Panc1 (cell line): ENCODE measurements around the gene ZNF660. TPM values are rescaled to one million over a fixed set of nuclear protein-coding genes. Genes with fewer than 3 reads are reported as not detected.
"Not testable (repeated sequence)": the region's sequence is repeated elsewhere in the genome, so short reads cannot be mapped to it uniquely, and the experiment has no call there.

ENCODE experiments used
- ATAC-seq: fragments of 200-7000 bp; cut with Tn5 transposase; 2 replicates; pipeline ENCODE4 v1.9.1; 2020; ENCODE audit warnings: mild to moderate bottlenecking, moderate library complexity
- BruUV-seq: library from RNA; stranded (reverse); fragments of 400-500 nt; replicated peaks from 2 replicates; lab custom pipeline; 2021; lab: Mats Ljungman, UMichigan
- CTCF ChIA-PET: fragments of 300-600 bp; sonication (Branson Sonifier 250); formaldehyde crosslinking; loops from one replicate; lab custom pipeline; 2022; ENCODE audit warnings: antibody characterized with exemption; lab: Charles Lee
- POLR2A ChIA-PET: fragments of 300-600 bp; sonication (Branson Sonifier 250); formaldehyde crosslinking; loops from one replicate; lab custom pipeline; 2022; ENCODE audit warnings: antibody characterized with exemption; lab: Charles Lee
- DNase-seq: peaks from one replicate; pipeline ENCODE4 v3.0.0-alpha.2; 2010; ENCODE audit warnings: low read depth, low spot score
- H3K27ac ChIP-seq: 2 replicates; pipeline ENCODE4 v1.5.1; 2011; ENCODE audit warnings: mild to moderate bottlenecking, low read length, inconsistent platforms
- H3K27me3 ChIP-seq: fragments of 200-500 bp; sonication (Bioruptor generic); 2 replicates; pipeline ENCODE4 v1.6.0; 2014; ENCODE audit warnings: low read length, inconsistent platforms; ENCODE audit not compliant: control insufficient read depth, insufficient read depth
- H3K36me3 ChIP-seq: fragments of 200-500 bp; sonication (Bioruptor generic); 2 replicates; pipeline ENCODE4 v1.5.1; 2014; ENCODE audit warnings: inconsistent platforms, mild to moderate bottlenecking, low read length, moderate library complexity; ENCODE audit not compliant: control insufficient read depth, insufficient read depth
- H3K4me1 ChIP-seq: 2 replicates; pipeline ENCODE4 v1.5.1; 2011; ENCODE audit warnings: inconsistent platforms, mild to moderate bottlenecking, low read length, moderate library complexity; ENCODE audit not compliant: control insufficient read depth, insufficient read depth
- H3K4me3 ChIP-seq, 2 experiments: 2 replicates each; pipeline ENCODE4 v1.5.1; 2011 to 2012; ENCODE audit warnings: low read depth in 2 of 2, low read length in 2 of 2, mild to moderate bottlenecking in 2 of 2, inconsistent platforms in 1 of 2, moderate library complexity in 1 of 2
- H3K9me3 ChIP-seq: fragments of 200-500 bp; sonication (Bioruptor generic); 2 replicates; pipeline ENCODE4 v1.5.1; 2014; ENCODE audit warnings: low read depth, mild to moderate bottlenecking, inconsistent platforms, low read length, moderate library complexity; ENCODE audit not compliant: control insufficient read depth, insufficient read depth
- CTCF ChIP-seq: fragments of 450-650 bp; IDR thresholded peaks from 2 replicates; pipeline ENCODE4 v1.5.1; 2017; ENCODE audit warnings: mild to moderate bottlenecking
- POLR2AphosphoS5 ChIP-seq: IDR thresholded peaks from 2 replicates; pipeline ENCODE4 v1.6.1; 2012; ENCODE audit warnings: mild to moderate bottlenecking, low read depth, low read length, moderate library complexity
- REST ChIP-seq, 2 experiments: IDR thresholded peaks; 2 replicates each; pipeline ENCODE4 v1.6.1; 2011 to 2012; ENCODE audit warnings: low read depth in 2 of 2, control low read depth in 1 of 2, low read length in 1 of 2, mild to moderate bottlenecking in 1 of 2, moderate library complexity in 1 of 2; ENCODE audit not compliant: insufficient read depth in 1 of 2
- SIN3A ChIP-seq: IDR thresholded peaks from 2 replicates; pipeline ENCODE4 v1.6.1; 2012; ENCODE audit warnings: low read depth, mild to moderate bottlenecking, low read length, moderate library complexity, borderline replicate concordance; ENCODE audit not compliant: insufficient read depth
- TCF7L2 ChIP-seq: IDR thresholded peaks from 2 replicates; pipeline ENCODE4 v1.6.1; 2011; ENCODE audit warnings: mild to moderate bottlenecking, low read depth, low read length, inconsistent platforms
- in situ Hi-C: cut with HindIII; loops from 2 replicates; pipeline ENCODE4 v1.10.0; 2016; ENCODE audit warnings: low sequenced_read_pairs, low pct_unique_long_range_greater_than_20kb
- intact Hi-C: fragments of 100-400 bp; cut with micrococcal nuclease; formaldehyde crosslinking; loops from one replicate; pipeline ENCODE4 v1.10.0; 2022; ENCODE audit not compliant: unreplicated experiment
- total RNA-seq: library from RNA; stranded (reverse); gene quantifications from one replicate; pipeline ENCODE4 v1.2.1, GENCODE V29; 2021; ENCODE audit not compliant: unreplicated experiment

Gene ZNF660
- total RNA-seq, 1 experiment from 2014 or later: not detected

GRCh38 chr3:44578316-44578715 lies 6.4 kb upstream of the ZNF660 start:
- DNase-seq, H3K27ac ChIP-seq, in situ Hi-C loops, ATAC-seq, H3K9me3 ChIP-seq, H3K36me3 ChIP-seq, H3K4me1 ChIP-seq, H3K4me3 ChIP-seq, BruUV-seq, intact Hi-C loops, CTCF ChIA-PET, H3K27me3 ChIP-seq, POLR2A ChIA-PET: not testable (repeated sequence)

- H3K27ac ChIP-seq, H3K36me3 ChIP-seq, CTCF ChIA-PET, POLR2A ChIA-PET, in situ Hi-C loops, DNase-seq, H3K27me3 ChIP-seq, ATAC-seq, H3K4me3 ChIP-seq, BruUV-seq, H3K4me1 ChIP-seq, H3K9me3 ChIP-seq, intact Hi-C loops: not testable (repeated sequence)
Observed at GRCh38 chr3:44578924-44579515, 5.7 kb upstream of the ZNF660 start.

GRCh38 chr3:44579749-44580148 lies 5.0 kb upstream of the ZNF660 start:
- H3K4me3 ChIP-seq, in situ Hi-C loops, ATAC-seq, BruUV-seq, CTCF ChIA-PET, H3K27ac ChIP-seq, H3K9me3 ChIP-seq, DNase-seq, POLR2A ChIA-PET, H3K36me3 ChIP-seq, intact Hi-C loops, H3K4me1 ChIP-seq, H3K27me3 ChIP-seq: not testable (repeated sequence)

GRCh38 chr3:44580971-44581370 lies 3.8 kb upstream of the ZNF660 start:
- CTCF ChIA-PET, POLR2A ChIA-PET: not testable (repeated sequence)

GRCh38 chr3:44596621-44597020 lies 11.9 kb downstream of the ZNF660 start:
- no peaks in the 10 kb centered on the region for H3K27me3 ChIP-seq
- in situ Hi-C loops (no loop called here), intact Hi-C loops (no loop called here)
- no peak overlapping the region for H3K27ac ChIP-seq
- H3K4me3 ChIP-seq: no peak overlapping the region
- BruUV-seq: no TSS peak
- no peaks in the 10 kb centered on the region for H3K4me1 ChIP-seq
- ChIA-PET POLR2A (no interaction called here), CTCF (no interaction called here)
- no peaks in the 10 kb centered on the region for H3K36me3 ChIP-seq
- no peak for ATAC-seq
- DNase-seq: no peak
- H3K9me3 ChIP-seq: peaks cover 9% of the 10 kb centered on the region; the same call in 1 of the 2 replicates
- TF ChIP-seq REST (IDR thresholded peaks at IDR 0.05; ENCODE audit: insufficient read depth in 1 of 2, low read depth in 2 of 2, low read length in 1 of 2) (no peak), TCF7L2 (no peak), POLR2AphosphoS5 (no peak), SIN3A (no peak), CTCF (no peak)

More at GRCh38 chr3:44580971-44581370, 3.8 kb upstream of the ZNF660 start:
- DNase-seq, H3K27me3 ChIP-seq, H3K4me3 ChIP-seq, H3K27ac ChIP-seq, ATAC-seq, H3K4me1 ChIP-seq, H3K36me3 ChIP-seq, H3K9me3 ChIP-seq, in situ Hi-C loops, intact Hi-C loops, BruUV-seq: not testable (repeated sequence)
